SK-N-SH (cell line): ENCODE measurements around the gene DSE. TPM values are rescaled to one million over a fixed set of nuclear protein-coding genes. Genes with fewer than 3 reads are reported as not detected.

Experiments
- CTCF ChIA-PET: fragments of 300-600, 350-600 bp; formaldehyde crosslinking; extraction: SDS; loops from one replicate; lab custom pipeline; 2021; lab: Yijun Ruan, JAX
- POLR2A ChIA-PET: fragments of 350-600 bp; sonication (Branson Sonifier 250); formaldehyde crosslinking; extraction: SDS; loops from one replicate; lab custom pipeline; 2020; ENCODE audit warnings: antibody characterized with exemption, inconsistent platforms; lab: Yijun Ruan, JAX
- DNase-seq: peaks from one replicate; pipeline ENCODE4 v3.0.0; 2012
- H2AFZ ChIP-seq: fragments of 200-600 bp; sonication (generic); 2 replicates; pipeline ENCODE4 v1.8.1; 2016; ENCODE audit warnings: antibody characterized with exemption, mild to moderate bottlenecking, low read depth
- H3F3A ChIP-seq: fragments of 200-600 bp; sonication (generic); replicated peaks from 2 replicates; pipeline ENCODE3; 2016; ENCODE audit warnings: antibody characterized with exemption, mild to moderate bottlenecking; ENCODE audit not compliant: insufficient read depth
- H3K27ac ChIP-seq, 2 experiments: fragments of 200-500 bp in 1 of 2; fragments of 200-600 bp in 1 of 2; sonication (Bioruptor generic) in 1 of 2; sonication (generic), shearing (Covaris generic) in 1 of 2; 2 replicates each; pipeline versions ENCODE4 v1.5.1 to v1.6.1; 2014 to 2016; ENCODE audit warnings: low read depth in 2 of 2, inconsistent platforms in 1 of 2, low read length in 1 of 2, mild to moderate bottlenecking in 1 of 2, mixed read lengths in 1 of 2
- H3K27me3 ChIP-seq: fragments of 200-600 bp; sonication (generic), shearing (Covaris generic); 2 replicates; pipeline ENCODE4 v1.6.1; 2016; ENCODE audit warnings: mixed run types; ENCODE audit not compliant: insufficient read depth
- H3K36me3 ChIP-seq, 2 experiments: fragments of 200-500 bp in 1 of 2; fragments of 200-600 bp in 1 of 2; sonication (Bioruptor generic) in 1 of 2; sonication (generic) in 1 of 2; replicated peaks in 1 of 2; 2 replicates each; pipeline versions ENCODE3 to v1.5.1; 2014 to 2016; ENCODE audit warnings: low read length in 1 of 2, mild to moderate bottlenecking in 1 of 2; ENCODE audit not compliant: insufficient read depth in 2 of 2, control insufficient read depth in 1 of 2
- H3K4me1 ChIP-seq, 2 experiments: fragments of 200-500 bp in 1 of 2; fragments of 200-600 bp in 1 of 2; sonication (Bioruptor generic) in 1 of 2; sonication (generic), shearing (Covaris generic) in 1 of 2; 2 replicates each; pipeline versions ENCODE4 v1.5.1 to v1.6.1; 2014 to 2016; ENCODE audit warnings: low read depth in 1 of 2, low read length in 1 of 2, mixed run types in 1 of 2; ENCODE audit not compliant: insufficient read depth in 2 of 2, control insufficient read depth in 1 of 2
- H3K4me2 ChIP-seq: fragments of 200-600 bp; sonication (generic), shearing (Covaris generic); 2 replicates; pipeline ENCODE4 v1.6.1; 2017; ENCODE audit warnings: mixed run types
- H3K4me3 ChIP-seq, 2 experiments: fragments of 200-500 bp in 1 of 2; fragments of 200-600 bp in 1 of 2; sonication (Bioruptor generic) in 1 of 2; sonication (generic), shearing (Covaris generic) in 1 of 2; 2 replicates each; pipeline versions ENCODE4 v1.5.1 to v1.8.1; 2014 to 2016; ENCODE audit warnings: low read depth in 2 of 2, inconsistent platforms in 1 of 2, low read length in 1 of 2, mild to moderate bottlenecking in 1 of 2, mixed read lengths in 1 of 2, moderate library complexity in 1 of 2
- H3K79me2 ChIP-seq: fragments of 200-600 bp; sonication (generic); 2 replicates; pipeline ENCODE4 v1.8.1; 2017; ENCODE audit warnings: mild to moderate bottlenecking; ENCODE audit not compliant: insufficient read depth
- H3K9ac ChIP-seq: fragments of 200-600 bp; sonication (generic); 2 replicates; pipeline ENCODE4 v1.6.1; 2017; ENCODE audit warnings: mixed run types
- H3K9me2 ChIP-seq: fragments of 200-600 bp; sonication (generic); 2 replicates; pipeline ENCODE4 v1.6.1; 2017; ENCODE audit warnings: mixed run types
- H3K9me3 ChIP-seq: fragments of 200-600 bp; sonication (generic); 2 replicates; pipeline ENCODE4 v1.6.1; 2017; ENCODE audit warnings: mixed run types, mild to moderate bottlenecking, moderate library complexity
- H4K20me1 ChIP-seq: fragments of 200-600 bp; sonication (generic); 2 replicates; pipeline ENCODE4 v1.6.1; 2017; ENCODE audit warnings: mild to moderate bottlenecking, mixed run types; ENCODE audit not compliant: insufficient read depth
- EZH2phosphoT487 ChIP-seq: fragments of 200-600 bp; sonication (generic); IDR thresholded peaks from 2 replicates; pipeline ENCODE4 v1.6.1; 2017; ENCODE audit warnings: low read depth, mixed run types, mild to moderate bottlenecking, antibody characterized with exemption, moderate library complexity, borderline replicate concordance
- FOSL2 ChIP-seq: IDR thresholded peaks from 2 replicates; pipeline ENCODE4 v1.4.0; 2012; ENCODE audit warnings: low read depth, mild to moderate bottlenecking, moderate library complexity, borderline replicate concordance
- FOXJ3 ChIP-seq: sonication (generic); formaldehyde crosslinking; IDR thresholded peaks from 2 replicates; pipeline ENCODE4 v1.5.1; 2020; ENCODE audit warnings: mild to moderate bottlenecking, missing genetic modification reagents
- FOXM1 ChIP-seq: IDR thresholded peaks from 2 replicates; pipeline ENCODE4 v1.4.0; 2012; ENCODE audit warnings: low read depth, mild to moderate bottlenecking
- MEF2A ChIP-seq: IDR thresholded peaks from 2 replicates; pipeline ENCODE4 v1.4.0; 2012; ENCODE audit warnings: low read depth, borderline replicate concordance
- MXI1 ChIP-seq: IDR thresholded peaks from 2 replicates; pipeline ENCODE4 v1.6.1; 2012; ENCODE audit warnings: mild to moderate bottlenecking, low read depth, low read length, improper control_type of control experiment
- NFIC ChIP-seq: IDR thresholded peaks from 2 replicates; pipeline ENCODE4 v1.4.0; 2012; ENCODE audit warnings: borderline replicate concordance
- NRF1 ChIP-seq: IDR thresholded peaks from 2 replicates; pipeline ENCODE4 v1.6.1; 2012; ENCODE audit warnings: low read depth, mild to moderate bottlenecking, low read length
- RAD21 ChIP-seq: IDR thresholded peaks from 2 replicates; pipeline ENCODE4 v1.6.1; 2012; ENCODE audit warnings: mild to moderate bottlenecking, low read length
- RCOR1 ChIP-seq: fragments of 150-350 bp; IDR thresholded peaks from 2 replicates; pipeline ENCODE4 v1.6.1; 2017; ENCODE audit warnings: antibody characterized with exemption, low read length
- RXRA ChIP-seq: IDR thresholded peaks from 2 replicates; pipeline ENCODE4 v1.4.0; 2012; ENCODE audit warnings: low read depth, mild to moderate bottlenecking, borderline replicate concordance
- TAF1 ChIP-seq: IDR thresholded peaks from 2 replicates; pipeline ENCODE4 v1.6.1; 2012; ENCODE audit warnings: low read depth, mild to moderate bottlenecking, low read length, moderate library complexity, borderline replicate concordance
- TEAD4 ChIP-seq: IDR thresholded peaks from 2 replicates; pipeline ENCODE4 v1.4.0; 2012; ENCODE audit warnings: mild to moderate bottlenecking, borderline replicate concordance; ENCODE audit not compliant: insufficient read depth
- YY1 ChIP-seq: IDR thresholded peaks from 2 replicates; pipeline ENCODE4 v1.4.0; 2012; ENCODE audit warnings: low read depth, mild to moderate bottlenecking
- polyA plus RNA-seq, 3 experiments: library from polyadenylated mRNA; depleted of rRNA; stranded (reverse); fragments of >200 nt; gene quantifications; 2 replicates each; pipeline ENCODE4 v1.2.3, GENCODE V29; 2012
- TF ChIP-seq, protein P1 (sequence below): fragments of 150-350 bp; IDR thresholded peaks from 2 replicates; pipeline ENCODE4 v1.6.1; 2017; ENCODE audit warnings: antibody characterized with exemption, low read length, low read depth, borderline replicate concordance
- TF ChIP-seq, protein P2 (sequence below): IDR thresholded peaks from 2 replicates; pipeline ENCODE4 v1.6.1; 2012; ENCODE audit warnings: mild to moderate bottlenecking, low read depth, low read length, moderate library complexity
- TF ChIP-seq, protein P3 (sequence below): fragments of 200-600 bp; sonication (generic); IDR thresholded peaks from 2 replicates; pipeline ENCODE4 v1.6.1; 2017; ENCODE audit warnings: antibody characterized with exemption, mild to moderate bottlenecking, moderate library complexity
- TF ChIP-seq, protein P4 (sequence below): IDR thresholded peaks from 2 replicates; pipeline ENCODE4; 2012
- TF ChIP-seq, protein P5 (sequence below): IDR thresholded peaks from 2 replicates; pipeline ENCODE4 v1.4.0; 2012; ENCODE audit warnings: low read depth
- TF ChIP-seq, protein P6 (sequence below): IDR thresholded peaks from 2 replicates; pipeline ENCODE4 v1.4.0; 2012; ENCODE audit warnings: low read depth, borderline replicate concordance

DSE gene
- polyA plus RNA-seq, 1 of the 3 experiments (the other 2 are of a cell fraction) = 12.7 TPM

DNA sequence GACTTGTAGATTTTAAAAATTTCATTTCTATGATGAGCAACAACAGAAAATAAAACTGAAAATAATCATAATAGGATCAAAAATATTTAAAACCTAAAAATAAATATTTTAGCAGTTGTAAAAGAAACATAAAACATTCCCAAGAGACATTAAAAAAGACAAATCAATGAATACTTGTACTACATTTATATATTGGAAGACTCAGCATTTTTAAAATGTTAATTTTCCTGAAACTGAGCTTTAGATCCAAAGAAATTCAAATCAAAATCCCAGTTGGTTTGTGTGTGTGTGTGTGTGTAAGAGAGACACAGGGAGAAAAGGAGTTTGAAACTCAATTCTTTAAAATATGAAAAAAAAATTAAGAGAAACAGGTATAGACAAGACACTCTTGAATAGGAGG, 38.7 kb upstream of the DSE start:
- H3F3A ChIP-seq = no peaks in the 10 kb centered on the region
- TF ChIP-seq EZH2phosphoT487 = no peak
- TF ChIP-seq TEAD4 = no peak
- TF ChIP-seq, protein P1, sequence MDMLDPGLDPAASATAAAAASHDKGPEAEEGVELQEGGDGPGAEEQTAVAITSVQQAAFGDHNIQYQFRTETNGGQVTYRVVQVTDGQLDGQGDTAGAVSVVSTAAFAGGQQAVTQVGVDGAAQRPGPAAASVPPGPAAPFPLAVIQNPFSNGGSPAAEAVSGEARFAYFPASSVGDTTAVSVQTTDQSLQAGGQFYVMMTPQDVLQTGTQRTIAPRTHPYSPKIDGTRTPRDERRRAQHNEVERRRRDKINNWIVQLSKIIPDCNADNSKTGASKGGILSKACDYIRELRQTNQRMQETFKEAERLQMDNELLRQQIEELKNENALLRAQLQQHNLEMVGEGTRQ = no peak
- TF ChIP-seq RCOR1 = no peak
- no peak for TF ChIP-seq RAD21
- no peak for TF ChIP-seq NRF1
- no peak for TF ChIP-seq FOXJ3 (CRISPR knock-in tag)
- TF ChIP-seq MEF2A = no peak
- TF ChIP-seq, protein P2, sequence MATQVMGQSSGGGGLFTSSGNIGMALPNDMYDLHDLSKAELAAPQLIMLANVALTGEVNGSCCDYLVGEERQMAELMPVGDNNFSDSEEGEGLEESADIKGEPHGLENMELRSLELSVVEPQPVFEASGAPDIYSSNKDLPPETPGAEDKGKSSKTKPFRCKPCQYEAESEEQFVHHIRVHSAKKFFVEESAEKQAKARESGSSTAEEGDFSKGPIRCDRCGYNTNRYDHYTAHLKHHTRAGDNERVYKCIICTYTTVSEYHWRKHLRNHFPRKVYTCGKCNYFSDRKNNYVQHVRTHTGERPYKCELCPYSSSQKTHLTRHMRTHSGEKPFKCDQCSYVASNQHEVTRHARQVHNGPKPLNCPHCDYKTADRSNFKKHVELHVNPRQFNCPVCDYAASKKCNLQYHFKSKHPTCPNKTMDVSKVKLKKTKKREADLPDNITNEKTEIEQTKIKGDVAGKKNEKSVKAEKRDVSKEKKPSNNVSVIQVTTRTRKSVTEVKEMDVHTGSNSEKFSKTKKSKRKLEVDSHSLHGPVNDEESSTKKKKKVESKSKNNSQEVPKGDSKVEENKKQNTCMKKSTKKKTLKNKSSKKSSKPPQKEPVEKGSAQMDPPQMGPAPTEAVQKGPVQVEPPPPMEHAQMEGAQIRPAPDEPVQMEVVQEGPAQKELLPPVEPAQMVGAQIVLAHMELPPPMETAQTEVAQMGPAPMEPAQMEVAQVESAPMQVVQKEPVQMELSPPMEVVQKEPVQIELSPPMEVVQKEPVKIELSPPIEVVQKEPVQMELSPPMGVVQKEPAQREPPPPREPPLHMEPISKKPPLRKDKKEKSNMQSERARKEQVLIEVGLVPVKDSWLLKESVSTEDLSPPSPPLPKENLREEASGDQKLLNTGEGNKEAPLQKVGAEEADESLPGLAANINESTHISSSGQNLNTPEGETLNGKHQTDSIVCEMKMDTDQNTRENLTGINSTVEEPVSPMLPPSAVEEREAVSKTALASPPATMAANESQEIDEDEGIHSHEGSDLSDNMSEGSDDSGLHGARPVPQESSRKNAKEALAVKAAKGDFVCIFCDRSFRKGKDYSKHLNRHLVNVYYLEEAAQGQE = no peak
- no peak for TF ChIP-seq FOXM1
- no peak for TF ChIP-seq YY1
- TF ChIP-seq TAF1 = no peak
- TF ChIP-seq, protein P3, sequence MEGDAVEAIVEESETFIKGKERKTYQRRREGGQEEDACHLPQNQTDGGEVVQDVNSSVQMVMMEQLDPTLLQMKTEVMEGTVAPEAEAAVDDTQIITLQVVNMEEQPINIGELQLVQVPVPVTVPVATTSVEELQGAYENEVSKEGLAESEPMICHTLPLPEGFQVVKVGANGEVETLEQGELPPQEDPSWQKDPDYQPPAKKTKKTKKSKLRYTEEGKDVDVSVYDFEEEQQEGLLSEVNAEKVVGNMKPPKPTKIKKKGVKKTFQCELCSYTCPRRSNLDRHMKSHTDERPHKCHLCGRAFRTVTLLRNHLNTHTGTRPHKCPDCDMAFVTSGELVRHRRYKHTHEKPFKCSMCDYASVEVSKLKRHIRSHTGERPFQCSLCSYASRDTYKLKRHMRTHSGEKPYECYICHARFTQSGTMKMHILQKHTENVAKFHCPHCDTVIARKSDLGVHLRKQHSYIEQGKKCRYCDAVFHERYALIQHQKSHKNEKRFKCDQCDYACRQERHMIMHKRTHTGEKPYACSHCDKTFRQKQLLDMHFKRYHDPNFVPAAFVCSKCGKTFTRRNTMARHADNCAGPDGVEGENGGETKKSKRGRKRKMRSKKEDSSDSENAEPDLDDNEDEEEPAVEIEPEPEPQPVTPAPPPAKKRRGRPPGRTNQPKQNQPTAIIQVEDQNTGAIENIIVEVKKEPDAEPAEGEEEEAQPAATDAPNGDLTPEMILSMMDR = no peak
- TF ChIP-seq, protein P4, sequence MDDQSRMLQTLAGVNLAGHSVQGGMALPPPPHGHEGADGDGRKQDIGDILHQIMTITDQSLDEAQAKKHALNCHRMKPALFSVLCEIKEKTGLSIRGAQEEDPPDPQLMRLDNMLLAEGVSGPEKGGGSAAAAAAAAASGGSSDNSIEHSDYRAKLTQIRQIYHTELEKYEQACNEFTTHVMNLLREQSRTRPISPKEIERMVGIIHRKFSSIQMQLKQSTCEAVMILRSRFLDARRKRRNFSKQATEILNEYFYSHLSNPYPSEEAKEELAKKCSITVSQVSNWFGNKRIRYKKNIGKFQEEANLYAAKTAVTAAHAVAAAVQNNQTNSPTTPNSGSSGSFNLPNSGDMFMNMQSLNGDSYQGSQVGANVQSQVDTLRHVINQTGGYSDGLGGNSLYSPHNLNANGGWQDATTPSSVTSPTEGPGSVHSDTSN = no peak
- no peak for TF ChIP-seq NFIC
- TF ChIP-seq, protein P5, sequence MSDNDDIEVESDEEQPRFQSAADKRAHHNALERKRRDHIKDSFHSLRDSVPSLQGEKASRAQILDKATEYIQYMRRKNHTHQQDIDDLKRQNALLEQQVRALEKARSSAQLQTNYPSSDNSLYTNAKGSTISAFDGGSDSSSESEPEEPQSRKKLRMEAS = no peak
- TF ChIP-seq, protein P6, sequence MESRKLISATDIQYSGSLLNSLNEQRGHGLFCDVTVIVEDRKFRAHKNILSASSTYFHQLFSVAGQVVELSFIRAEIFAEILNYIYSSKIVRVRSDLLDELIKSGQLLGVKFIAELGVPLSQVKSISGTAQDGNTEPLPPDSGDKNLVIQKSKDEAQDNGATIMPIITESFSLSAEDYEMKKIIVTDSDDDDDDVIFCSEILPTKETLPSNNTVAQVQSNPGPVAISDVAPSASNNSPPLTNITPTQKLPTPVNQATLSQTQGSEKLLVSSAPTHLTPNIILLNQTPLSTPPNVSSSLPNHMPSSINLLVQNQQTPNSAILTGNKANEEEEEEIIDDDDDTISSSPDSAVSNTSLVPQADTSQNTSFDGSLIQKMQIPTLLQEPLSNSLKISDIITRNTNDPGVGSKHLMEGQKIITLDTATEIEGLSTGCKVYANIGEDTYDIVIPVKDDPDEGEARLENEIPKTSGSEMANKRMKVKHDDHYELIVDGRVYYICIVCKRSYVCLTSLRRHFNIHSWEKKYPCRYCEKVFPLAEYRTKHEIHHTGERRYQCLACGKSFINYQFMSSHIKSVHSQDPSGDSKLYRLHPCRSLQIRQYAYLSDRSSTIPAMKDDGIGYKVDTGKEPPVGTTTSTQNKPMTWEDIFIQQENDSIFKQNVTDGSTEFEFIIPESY = no peak
- no peak for TF ChIP-seq FOSL2
- no peak for TF ChIP-seq RXRA
- no peak for TF ChIP-seq MXI1
- TF ChIP-seq, all 33 proteins: peak for 0
- no peaks in the 10 kb centered on the region for H3K9me2 ChIP-seq
- no peak overlapping the region for H2AFZ ChIP-seq
- peaks cover 0 to 5% of the 10 kb centered on the region in 2 experiments; a peak in 1 of 4 replicates for H3K4me1 ChIP-seq
- no peak overlapping the region for H3K27ac ChIP-seq
- no peak overlapping the region for H3K9ac ChIP-seq
- H3K4me2 ChIP-seq = no peak overlapping the region
- ChIA-PET CTCF (no interaction called here), POLR2A (no interaction called here)
- no peaks in the 10 kb centered on the region for H3K79me2 ChIP-seq
- no peaks in the 10 kb centered on the region for H3K9me3 ChIP-seq
- H3K4me3 ChIP-seq = no peak overlapping the region
- no peaks in the 10 kb centered on the region for H4K20me1 ChIP-seq
- no peaks in the 10 kb centered on the region for H3K27me3 ChIP-seq
- DNase-seq = no peak
- no peaks in the 10 kb centered on the region for H3K36me3 ChIP-seq
